ENCODE measurements around the gene ZBTB4.
A peak's percentile ranks its signal among the peaks of the same experiment; 100 is the strongest.

Gene ZBTB4

DNA sequence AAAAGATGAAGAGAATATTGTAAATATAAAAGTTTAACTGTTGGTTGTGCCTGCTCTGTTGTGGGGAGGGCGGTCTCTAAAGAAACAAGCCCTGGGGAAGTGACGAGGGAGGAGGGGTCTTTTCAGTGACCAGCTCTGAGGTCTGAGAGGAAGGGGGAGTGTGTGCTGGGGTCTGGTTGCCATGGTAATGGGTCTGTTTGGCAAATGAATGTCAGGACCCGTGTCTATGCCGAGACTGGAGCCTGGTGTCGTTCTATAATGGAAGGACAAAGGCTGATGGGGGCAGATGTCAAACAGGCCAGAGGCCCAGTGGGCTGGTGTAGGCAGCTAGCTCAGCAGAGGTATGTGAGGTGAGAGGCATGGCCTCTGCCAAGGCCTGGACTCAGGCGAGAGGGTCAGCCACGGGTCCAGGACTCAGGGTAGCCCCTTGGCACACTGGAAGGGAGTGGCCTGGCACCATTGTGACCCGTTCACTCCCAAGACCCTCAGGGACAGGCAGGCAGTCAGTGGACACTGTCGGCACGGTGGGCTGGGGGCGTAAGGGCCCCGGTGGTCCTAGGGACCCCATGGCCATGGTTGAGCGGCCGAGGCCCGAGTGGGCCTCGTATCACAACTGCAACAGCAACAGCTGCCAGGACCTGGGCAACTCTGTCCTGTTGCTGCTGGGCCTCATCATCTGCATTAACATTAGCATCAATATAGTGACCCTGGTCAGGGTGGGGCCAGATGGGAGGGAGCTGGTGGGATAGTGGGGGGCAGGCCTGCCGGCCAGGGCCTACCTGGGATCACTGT lies 59.4 kb downstream of the ZBTB4 start, which contains the start of gene SPEM1:
SPEM1 (plus strand) TSS at position 506 of the 792 bp plus-strand sequence; CDS start at position 567, 61 bp downstream.
- DNase-seq (ENCODE audit: low read depth) = no peak

DNA sequence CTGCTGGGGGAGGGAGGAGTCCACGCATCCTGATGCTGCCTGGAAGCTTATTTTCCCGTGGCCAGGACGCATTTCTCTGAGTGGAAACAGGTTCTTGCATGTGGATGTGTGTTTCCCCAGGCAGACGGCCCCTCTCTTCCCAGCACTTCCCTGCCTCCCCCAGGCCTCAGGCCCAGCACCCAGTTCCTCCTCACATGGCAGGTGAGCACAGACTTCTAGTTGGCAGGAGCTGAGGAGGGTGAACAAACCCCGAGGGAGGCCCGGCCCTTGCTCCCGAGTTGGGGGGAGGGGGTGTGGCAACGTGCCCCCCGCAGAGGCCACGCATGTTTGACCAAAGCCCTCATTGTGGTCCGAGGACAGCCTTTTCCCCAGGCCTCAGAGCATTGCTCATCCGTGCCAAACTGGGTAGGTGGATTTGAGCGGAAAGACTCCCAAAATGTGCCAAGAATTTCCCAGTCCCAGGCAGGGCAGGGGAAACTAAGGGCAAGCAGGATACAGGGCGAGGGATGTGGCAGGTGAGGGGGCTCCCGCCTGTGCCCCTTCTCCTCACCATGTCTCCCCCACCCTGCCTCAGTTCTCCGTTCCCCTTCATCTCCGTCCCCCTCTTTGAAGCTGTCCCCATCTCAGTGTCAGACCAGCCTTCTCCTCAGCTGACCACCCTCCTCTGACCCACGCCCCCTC lies 60.8 kb downstream of the ZBTB4 start:
- no peak for DNase-seq (ENCODE audit: low read depth)

DNA sequence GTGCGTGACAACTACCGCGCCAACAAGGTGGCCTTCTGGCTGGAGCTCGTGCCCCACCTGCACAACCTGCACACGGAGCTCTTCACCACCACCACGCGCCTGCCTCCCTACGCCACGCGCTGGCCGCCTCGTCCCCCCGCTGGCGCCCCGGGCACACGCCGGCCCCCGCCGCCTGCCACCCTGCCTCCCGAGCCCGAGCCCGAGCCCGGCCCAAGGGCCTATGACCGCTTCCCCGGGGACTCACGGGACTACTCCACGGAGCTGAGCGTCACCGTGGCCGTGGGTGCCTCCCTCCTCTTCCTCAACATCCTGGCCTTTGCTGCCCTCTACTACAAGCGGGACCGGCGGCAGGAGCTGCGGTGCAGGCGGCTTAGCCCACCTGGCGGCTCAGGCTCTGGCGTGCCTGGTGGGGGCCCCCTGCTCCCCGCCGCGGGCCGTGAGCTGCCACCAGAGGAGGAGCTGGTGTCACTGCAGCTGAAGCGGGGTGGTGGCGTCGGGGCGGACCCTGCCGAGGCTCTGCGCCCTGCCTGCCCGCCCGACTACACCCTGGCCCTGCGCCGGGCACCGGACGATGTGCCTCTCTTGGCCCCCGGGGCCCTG lies 62.3 kb downstream of the ZBTB4 start:
- DNase-seq (ENCODE audit: low read depth) = no peak

DNA sequence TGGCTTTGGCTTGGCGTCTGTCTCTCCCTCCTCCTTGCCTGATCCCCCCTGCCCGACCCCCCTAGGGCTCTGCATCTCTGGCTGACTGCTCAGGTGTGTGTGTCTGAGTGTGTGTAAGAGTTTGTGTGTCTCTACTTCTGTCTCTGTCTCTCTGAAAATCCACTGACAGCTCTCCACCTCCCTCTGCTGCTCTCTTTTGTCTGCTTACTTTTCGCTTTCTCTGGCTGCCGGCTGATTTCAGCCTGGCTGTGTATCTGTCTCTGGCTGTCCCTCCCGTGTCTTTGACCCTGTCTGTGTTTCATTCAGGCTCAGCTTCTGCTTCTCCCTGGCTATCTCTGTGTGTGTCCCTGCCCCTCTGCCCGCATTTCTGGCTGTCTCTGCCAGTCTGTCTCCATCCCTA lies 63.1 kb downstream of the ZBTB4 start:
- DNase-seq (ENCODE audit: low read depth) = no peak

DNA sequence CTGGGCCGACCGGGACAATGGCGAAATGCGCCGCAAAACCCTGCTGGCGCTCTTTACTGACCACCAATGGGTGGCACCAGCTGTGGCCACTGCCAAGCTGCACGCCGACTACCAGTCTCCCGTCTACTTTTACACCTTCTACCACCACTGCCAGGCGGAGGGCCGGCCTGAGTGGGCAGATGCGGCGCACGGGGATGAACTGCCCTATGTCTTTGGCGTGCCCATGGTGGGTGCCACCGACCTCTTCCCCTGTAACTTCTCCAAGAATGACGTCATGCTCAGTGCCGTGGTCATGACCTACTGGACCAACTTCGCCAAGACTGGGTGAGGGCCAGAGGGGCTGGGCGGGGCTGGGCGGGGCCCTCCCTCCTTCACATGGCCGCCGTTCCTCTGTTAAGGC lies 63.6 kb downstream of the ZBTB4 start:
- DNase-seq (ENCODE audit: low read depth) = no peak

DNA sequence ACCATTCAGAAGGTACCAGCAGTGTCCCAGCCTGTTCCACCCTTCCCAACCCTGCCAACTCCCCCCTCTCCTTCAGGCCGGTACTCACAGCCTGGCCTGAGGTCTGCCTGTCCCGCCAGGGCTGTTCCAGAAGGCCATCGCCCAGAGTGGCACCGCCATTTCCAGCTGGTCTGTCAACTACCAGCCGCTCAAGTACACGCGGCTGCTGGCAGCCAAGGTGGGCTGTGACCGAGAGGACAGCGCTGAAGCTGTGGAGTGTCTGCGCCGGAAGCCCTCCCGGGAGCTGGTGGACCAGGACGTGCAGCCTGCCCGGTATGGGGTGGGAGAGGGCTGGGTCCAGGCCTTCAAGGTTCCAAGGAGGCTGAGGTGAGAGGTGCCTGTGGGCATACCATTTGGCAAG lies 64.6 kb downstream of the ZBTB4 start:
- DNase-seq (ENCODE audit: low read depth) = no peak

DNA sequence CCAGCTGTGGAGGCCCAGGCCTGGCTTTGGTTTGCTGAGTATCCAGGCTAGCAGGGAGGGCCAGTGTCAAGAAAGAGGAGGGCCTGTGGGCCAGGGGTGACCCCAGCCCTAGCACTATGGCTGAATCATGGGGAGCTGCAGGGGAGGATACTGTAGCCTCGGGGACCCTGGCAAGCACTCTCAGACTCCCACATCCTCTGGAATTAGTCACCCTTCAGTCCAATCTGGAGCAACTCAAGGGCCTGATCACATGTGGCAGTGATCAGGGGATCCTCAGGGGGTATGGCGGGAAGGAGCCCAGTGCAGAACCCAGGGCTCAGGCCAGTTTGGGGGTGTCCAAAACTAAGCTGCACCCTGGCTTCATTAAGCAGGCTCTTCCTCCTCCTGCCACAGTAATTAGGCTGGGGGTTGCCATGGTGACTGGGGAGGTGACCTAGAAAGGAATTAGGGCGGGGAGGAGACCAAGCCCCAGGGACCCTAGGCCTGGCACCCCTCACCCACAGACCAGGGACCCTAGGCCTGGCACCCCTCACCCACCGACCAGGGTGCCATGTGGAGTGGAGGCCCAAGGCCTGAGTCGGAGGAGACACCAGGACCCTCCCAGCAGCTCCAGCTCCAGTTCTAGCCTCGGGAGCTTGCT lies 66.0 kb downstream of the ZBTB4 start:
- peak; percentile 86 for DNase-seq (ENCODE audit: low read depth)

DNA sequence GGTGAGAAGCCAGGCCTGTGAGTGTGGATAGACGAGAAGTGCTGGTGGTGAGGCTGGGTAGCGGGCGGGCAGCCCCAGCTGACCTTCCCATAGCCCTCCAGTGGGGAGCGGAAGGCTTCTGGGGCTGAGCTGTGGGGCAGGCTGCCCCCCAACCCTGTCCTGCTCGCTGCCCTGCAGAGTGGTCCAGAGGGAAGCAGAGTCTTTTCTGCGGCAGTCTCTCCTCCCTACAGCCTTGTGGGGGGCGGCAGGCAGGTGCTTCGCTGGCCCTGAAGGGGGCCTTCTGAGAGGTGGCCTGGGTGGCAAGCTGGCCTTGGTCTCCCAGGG lies 68.0 kb downstream of the ZBTB4 start:
- no peak for DNase-seq (ENCODE audit: low read depth)

DNA sequence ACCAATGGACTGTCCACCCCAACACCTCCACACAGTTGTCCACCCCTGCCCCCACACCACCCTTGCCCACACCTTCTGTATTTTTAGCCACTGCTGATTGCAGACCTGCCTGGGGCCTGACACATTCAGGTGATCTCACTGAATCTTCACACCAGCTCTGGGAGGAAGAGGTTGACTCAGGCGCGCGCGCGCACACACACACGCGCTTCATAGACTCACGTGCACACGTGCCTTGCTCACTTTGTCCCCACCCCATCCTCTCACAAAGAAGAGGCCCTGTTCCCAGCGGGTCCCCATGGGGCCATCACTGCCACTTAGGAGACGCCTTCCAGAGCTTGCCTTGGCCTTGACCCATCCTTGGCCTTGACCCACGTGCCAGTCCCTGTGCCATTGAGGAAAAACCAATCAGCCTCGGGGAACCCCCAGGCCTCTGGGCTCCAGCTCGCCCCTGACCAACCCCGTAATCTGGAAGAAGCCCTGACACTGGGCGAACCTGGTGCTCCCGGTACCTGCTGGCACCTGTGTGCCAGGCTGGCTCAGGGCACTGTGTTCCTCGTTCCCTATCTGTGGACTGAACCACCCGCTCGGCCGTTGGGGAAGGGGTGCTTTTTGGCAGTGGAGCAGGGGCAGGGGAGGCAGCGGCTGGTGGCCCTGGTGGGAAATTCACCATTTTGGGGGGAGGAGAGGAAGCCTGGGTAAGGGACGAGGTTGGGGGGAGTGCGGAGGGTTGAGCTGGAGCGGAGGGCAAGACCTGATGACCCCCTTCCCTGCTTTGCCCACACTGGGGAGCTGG lies 68.6 kb downstream of the ZBTB4 start:
- DNase-seq (ENCODE audit: low read depth) = no peak

DNA sequence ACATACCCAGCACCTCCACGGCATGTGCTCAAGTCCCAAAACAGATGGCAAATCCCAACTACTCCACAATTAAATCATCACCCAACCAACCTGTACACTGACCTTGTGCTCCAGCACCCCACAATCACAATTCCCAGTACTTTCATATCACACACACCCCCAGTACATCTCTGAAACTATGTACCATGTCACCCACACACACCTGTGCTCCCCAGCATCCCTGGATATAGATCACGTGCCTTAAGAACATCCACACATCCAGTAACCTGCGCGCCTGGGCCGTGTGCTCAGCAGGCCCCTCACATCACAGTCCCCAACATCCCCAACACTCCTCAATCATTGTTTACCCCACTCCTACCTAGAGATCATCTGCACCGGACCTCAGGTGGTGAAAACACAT lies 69.7 kb downstream of the ZBTB4 start:
- DNase-seq (ENCODE audit: low read depth) = no peak
